H9 (cell line): ENCODE results near the gene UBE4A. TPM values are rescaled to one million over a fixed set of nuclear protein-coding genes. Genes with fewer than 3 reads are reported as not detected.

Source experiments
- DNase-seq: peaks from one replicate; pipeline ENCODE4 v3.0.0-alpha.2; 2017
- H2AFZ ChIP-seq: one replicate; pipeline ENCODE4 v1.6.1; 2013; ENCODE audit warnings: mild to moderate bottlenecking, low read length, control low read depth, moderate library complexity
- H2AK5ac ChIP-seq: 2 replicates; pipeline ENCODE4 v1.6.1; 2013; ENCODE audit warnings: low read length, control low read depth, mixed read lengths; ENCODE audit not compliant: insufficient read length
- H2BK120ac ChIP-seq: one replicate; pipeline ENCODE4 v1.6.1; 2013; ENCODE audit warnings: low read depth, mild to moderate bottlenecking, low read length, control low read depth, inconsistent platforms; ENCODE audit not compliant: poor library complexity, severe bottlenecking
- H2BK12ac ChIP-seq: 2 replicates; pipeline ENCODE4 v1.6.1; 2013; ENCODE audit warnings: low read length, control low read depth, mixed read lengths, low read depth; ENCODE audit not compliant: insufficient read length
- H2BK15ac ChIP-seq: 2 replicates; pipeline ENCODE4 v1.6.1; 2013; ENCODE audit warnings: low read depth, low read length, control low read depth
- H2BK20ac ChIP-seq: one replicate; pipeline ENCODE4 v1.6.1; 2013; ENCODE audit warnings: low read depth, mild to moderate bottlenecking, low read length, control low read depth, inconsistent platforms; ENCODE audit not compliant: poor library complexity, severe bottlenecking
- H2BK5ac ChIP-seq: 2 replicates; pipeline ENCODE4 v1.6.1; 2013; ENCODE audit warnings: low read length, control low read depth, mixed read lengths; ENCODE audit not compliant: insufficient read length
- H3K14ac ChIP-seq: 2 replicates; pipeline ENCODE4 v1.6.1; 2013; ENCODE audit warnings: low read length, control low read depth; ENCODE audit not compliant: insufficient read depth
- H3K18ac ChIP-seq: 2 replicates; pipeline ENCODE4 v1.6.1; 2013; ENCODE audit warnings: low read depth, mild to moderate bottlenecking, mixed read lengths, low read length, control low read depth; ENCODE audit not compliant: insufficient read length
- H3K23ac ChIP-seq: 2 replicates; pipeline ENCODE4 v1.6.1; 2013; ENCODE audit warnings: low read length, control low read depth, mixed read lengths, low read depth; ENCODE audit not compliant: insufficient read length
- H3K23me2 ChIP-seq: 2 replicates; pipeline ENCODE4 v1.6.1; 2013; ENCODE audit warnings: low read depth, mild to moderate bottlenecking, mixed read lengths, low read length, control low read depth; ENCODE audit not compliant: insufficient read length, poor library complexity, severe bottlenecking
- H3K27ac ChIP-seq: 2 replicates; pipeline ENCODE4 v1.5.1; 2013; ENCODE audit warnings: low read length, control low read depth, mixed read lengths, low read depth; ENCODE audit not compliant: insufficient read length
- H3K27me3 ChIP-seq: 2 replicates; pipeline ENCODE4 v1.6.1; 2013; ENCODE audit warnings: low read length, control low read depth, inconsistent platforms; ENCODE audit not compliant: insufficient read depth
- H3K4ac ChIP-seq: 2 replicates; pipeline ENCODE4 v1.6.1; 2013; ENCODE audit warnings: low read depth, mild to moderate bottlenecking, control low read depth, inconsistent platforms, low read length, moderate library complexity
- H3K4me1 ChIP-seq: 2 replicates; pipeline ENCODE4 v1.6.1; 2013; ENCODE audit warnings: low read length, control low read depth, inconsistent platforms; ENCODE audit not compliant: insufficient read depth
- H3K4me2 ChIP-seq: 2 replicates; pipeline ENCODE4 v1.6.1; 2013; ENCODE audit warnings: low read length, control low read depth, mixed read lengths; ENCODE audit not compliant: insufficient read length, insufficient read depth
- H3K56ac ChIP-seq: 2 replicates; pipeline ENCODE4 v1.6.1; 2013; ENCODE audit warnings: low read depth, mild to moderate bottlenecking, mixed read lengths, low read length, control low read depth; ENCODE audit not compliant: insufficient read length
- H3K79me1 ChIP-seq: 2 replicates; pipeline ENCODE4 v1.6.1; 2013; ENCODE audit warnings: low read depth, mild to moderate bottlenecking, moderate library complexity, low read length, control low read depth, inconsistent platforms; ENCODE audit not compliant: insufficient read depth, poor library complexity, severe bottlenecking
- H3K79me2 ChIP-seq: 2 replicates; pipeline ENCODE4 v1.6.1; 2013; ENCODE audit warnings: low read length, control low read depth, inconsistent platforms; ENCODE audit not compliant: insufficient read depth
- H3K9ac ChIP-seq: 2 replicates; pipeline ENCODE4 v1.6.1; 2013; ENCODE audit warnings: low read length, control low read depth, mixed read lengths; ENCODE audit not compliant: insufficient read length; ENCODE audit errors: extremely low read depth
- H3K9me3 ChIP-seq: one replicate; pipeline ENCODE4 v1.6.1; 2013; ENCODE audit warnings: low read depth, low read length, inconsistent platforms; ENCODE audit not compliant: control insufficient read depth
- H3T11ph ChIP-seq: one replicate; pipeline ENCODE4 v1.6.1; 2013; ENCODE audit warnings: mild to moderate bottlenecking, low read length, control low read depth, inconsistent platforms
- H4K20me1 ChIP-seq: one replicate; pipeline ENCODE4 v1.6.1; 2013; ENCODE audit not compliant: control insufficient read depth, insufficient read length, insufficient read depth
- H4K5ac ChIP-seq: 2 replicates; pipeline ENCODE4 v1.6.1; 2013; ENCODE audit warnings: low read depth, mild to moderate bottlenecking, mixed read lengths, low read length, control low read depth; ENCODE audit not compliant: insufficient read length
- H4K8ac ChIP-seq: replicated peaks from 2 replicates; pipeline ENCODE4 v1.6.1; 2013; ENCODE audit warnings: low read length, control low read depth, mixed read lengths, low read depth; ENCODE audit not compliant: insufficient read length
- H4K91ac ChIP-seq: 2 replicates; pipeline ENCODE4 v1.6.1; 2013; ENCODE audit warnings: low read depth, mild to moderate bottlenecking, moderate library complexity, mixed read lengths, low read length, control low read depth; ENCODE audit not compliant: insufficient read length
- H3K27ac Mint-ChIP-seq, 3 experiments: 2 replicates in 2 of 3; 3 replicates in 1 of 3; pipeline ENCODE4 v1.8.0; 2020 to 2021; ENCODE audit warnings: mixed read lengths in 3 of 3, mild to moderate bottlenecking in 1 of 3, moderate library complexity in 1 of 3
- H3K27me3 Mint-ChIP-seq: 2 replicates; pipeline ENCODE4 v1.8.0; 2021; ENCODE audit warnings: low read depth, mild to moderate bottlenecking, moderate library complexity, mixed read lengths
- H3K36me3 Mint-ChIP-seq, 3 experiments: 2 replicates in 2 of 3; 3 replicates in 1 of 3; pipeline ENCODE4 v1.8.0; 2020 to 2021; ENCODE audit warnings: low read depth in 3 of 3, mixed read lengths in 3 of 3; ENCODE audit not compliant: insufficient read depth in 1 of 3
- H3K4me1 Mint-ChIP-seq, 2 experiments: 2 replicates each; pipeline ENCODE4 v1.8.0; 2020; ENCODE audit warnings: mixed read lengths in 2 of 2
- H3K4me3 Mint-ChIP-seq, 2 experiments: 2 replicates in 1 of 2; 3 replicates in 1 of 2; pipeline ENCODE4 v1.8.0; 2020 to 2021; ENCODE audit warnings: mild to moderate bottlenecking in 2 of 2, mixed read lengths in 2 of 2, moderate library complexity in 1 of 2
- H3K9me3 Mint-ChIP-seq, 2 experiments: 2 replicates in 1 of 2; 3 replicates in 1 of 2; pipeline ENCODE4 v1.8.0; 2020; ENCODE audit warnings: mild to moderate bottlenecking in 2 of 2, mixed read lengths in 2 of 2, moderate library complexity in 1 of 2
- WGBS: extraction: QIAGEN DNeasy Blood & Tissue Kit; methylation state at CpG from one replicate; pipeline ENCODE4 v1.1.7; 2013; ENCODE audit warnings: missing lambda C conversion rate, low lambda C conversion rate, mixed read lengths; ENCODE audit not compliant: insufficient read length; ENCODE audit errors: extremely low coverage; 5-methylcytosine and 5-hydroxymethylcytosine counted together
- total RNA-seq: library from RNA; stranded (reverse); gene quantifications from 2 replicates; pipeline ENCODE4 v1.2.1, GENCODE V29; 2021
- TF ChIP-seq, protein P1 (sequence below): fragments of 200-600 bp; sonication (generic); conservative IDR thresholded peaks from 3 replicates; pipeline ENCODE4 v1.8.0; 2021; ENCODE audit warnings: antibody characterized with exemption, mild to moderate bottlenecking

The UBE4A gene
- total RNA-seq, 1 experiment from 2014 or later = 33.7 TPM

DNA sequence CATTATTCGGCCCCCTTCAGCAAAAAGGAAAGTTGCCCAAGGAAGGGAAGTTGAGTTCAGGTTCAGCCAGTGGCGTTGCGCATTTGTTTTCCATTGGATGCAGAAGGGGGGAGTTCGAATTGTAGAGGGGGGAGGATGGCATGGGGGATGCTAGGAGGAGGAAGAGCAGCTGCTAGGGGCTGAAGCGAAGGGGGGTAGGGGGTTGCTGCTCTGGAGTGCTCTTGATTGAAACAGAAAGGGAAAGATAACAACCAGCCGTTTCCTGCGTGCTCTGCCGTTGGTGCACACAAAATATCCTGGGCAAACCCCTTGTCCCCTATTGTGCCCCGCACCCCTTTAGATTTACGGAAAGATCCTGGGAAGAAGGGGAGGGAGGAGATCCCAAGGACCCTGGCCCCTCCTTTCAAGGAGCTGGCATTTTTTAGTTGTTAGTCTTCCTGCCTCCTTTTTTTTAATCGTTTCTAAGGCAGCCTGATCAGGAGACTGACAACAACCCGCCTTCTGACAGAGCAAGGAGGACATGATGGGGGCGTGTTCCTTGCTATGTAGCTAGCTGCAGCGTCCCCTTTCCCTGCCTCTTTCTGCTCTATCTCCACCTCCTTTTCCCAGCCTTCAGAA is 79.0 kb downstream of the UBE4A start:
- Mint-ChIP-seq H3K36me3 (peaks cover 6 to 28% (median 8%) of the 10 kb centered on the region in 3 experiments; a peak in 6 of 7 replicates), H3K9me3 (no peaks in the 10 kb centered on the region), H3K4me3 (peak overlapping the region; percentile 91 to 92), H3K27me3 (peaks cover 9% of the 10 kb centered on the region), H3K4me1 (peaks cover 57 to 66% of the 10 kb centered on the region in 2 experiments), H3K27ac (peak overlapping the region in 1 of 3 experiments; percentile 82; a peak in 2 of 7 replicates)
- Histone ChIP-seq H2AK5ac (no peak overlapping the region), H3K23me2 (peaks cover 34% of the 10 kb centered on the region), H2BK120ac (no peak overlapping the region), H3K27me3 (no peaks in the 10 kb centered on the region), H3K4me2 (peak overlapping the region; percentile 80), H2BK15ac (no peak overlapping the region), H4K8ac (no peak overlapping the region), H3K27ac (no peak overlapping the region), H3K18ac (no peak overlapping the region), H3T11ph (no peak overlapping the region), H4K20me1 (no peaks in the 10 kb centered on the region), H3K9me3 (no peaks in the 10 kb centered on the region), H3K14ac (no peak overlapping the region), H4K5ac (no peak overlapping the region), H3K23ac (no peak overlapping the region), H3K79me2 (peaks cover 39% of the 10 kb centered on the region; the same call in 1 of the 2 replicates), H3K4me1 (peaks cover 4% of the 10 kb centered on the region; the same call in 1 of the 2 replicates), H2BK20ac (no peak overlapping the region), H3K4ac (no peak overlapping the region), H2BK5ac (no peak overlapping the region), H3K56ac (no peak overlapping the region), H2AFZ (no peak overlapping the region), H4K91ac (no peak overlapping the region), H2BK12ac (no peak overlapping the region), H3K79me1 (peaks cover 6% of the 10 kb centered on the region), H3K9ac (peak overlapping the region; percentile 36)
- TF ChIP-seq, protein P1, sequence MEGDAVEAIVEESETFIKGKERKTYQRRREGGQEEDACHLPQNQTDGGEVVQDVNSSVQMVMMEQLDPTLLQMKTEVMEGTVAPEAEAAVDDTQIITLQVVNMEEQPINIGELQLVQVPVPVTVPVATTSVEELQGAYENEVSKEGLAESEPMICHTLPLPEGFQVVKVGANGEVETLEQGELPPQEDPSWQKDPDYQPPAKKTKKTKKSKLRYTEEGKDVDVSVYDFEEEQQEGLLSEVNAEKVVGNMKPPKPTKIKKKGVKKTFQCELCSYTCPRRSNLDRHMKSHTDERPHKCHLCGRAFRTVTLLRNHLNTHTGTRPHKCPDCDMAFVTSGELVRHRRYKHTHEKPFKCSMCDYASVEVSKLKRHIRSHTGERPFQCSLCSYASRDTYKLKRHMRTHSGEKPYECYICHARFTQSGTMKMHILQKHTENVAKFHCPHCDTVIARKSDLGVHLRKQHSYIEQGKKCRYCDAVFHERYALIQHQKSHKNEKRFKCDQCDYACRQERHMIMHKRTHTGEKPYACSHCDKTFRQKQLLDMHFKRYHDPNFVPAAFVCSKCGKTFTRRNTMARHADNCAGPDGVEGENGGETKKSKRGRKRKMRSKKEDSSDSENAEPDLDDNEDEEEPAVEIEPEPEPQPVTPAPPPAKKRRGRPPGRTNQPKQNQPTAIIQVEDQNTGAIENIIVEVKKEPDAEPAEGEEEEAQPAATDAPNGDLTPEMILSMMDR = no peak
- peak; percentile 63 for DNase-seq
- no CpG with 5 or more reads among the region's 14 CpGs for WGBS
